Activated T-helper 1 cell treated with Interleukin-2 at 50 U/mL for 16 hours (primary cell): ENCODE measurements around the gene ZNF821.
"Not testable (repeated sequence)": the region's sequence is repeated elsewhere in the genome, so short reads cannot be mapped to it uniquely, and the experiment has no call there.

Experiments
- DNase-seq: peaks from one replicate; pipeline ENCODE4 v3.0.0-alpha.2; 2020; ENCODE audit warnings: low read depth

The ZNF821 gene

GRCh38 chr16:71899171-71899570 lies 15.2 kb upstream of the ZNF821 start:
- DNase-seq, result no peak

GRCh38 chr16:71896764-71897368 lies 12.9 kb upstream of the ZNF821 start:
- no peak for DNase-seq

GRCh38 chr16:71895679-71896365 lies 11.8 kb upstream of the ZNF821 start:
- peak; percentile 22 for DNase-seq

- DNase-seq, result peak; percentile 95
Measured at GRCh38 chr16:71894921-71895678, 11.1 kb upstream of the ZNF821 start, which contains the start of gene IST1. TSS of gene IST1 (plus strand) at chr16:71895531. CDS start at chr16:71915641, 20,110 bp downstream.

GRCh38 chr16:71894229-71894920 lies 10.4 kb upstream of the ZNF821 start:
- peak; percentile 3 for DNase-seq

GRCh38 chr16:71893888-71894228 lies 9.9 kb upstream of the ZNF821 start:
- DNase-seq, result no peak

- no peak for DNase-seq
Measured at GRCh38 chr16:71889147-71889546, 5.2 kb upstream of the ZNF821 start.

- DNase-seq, result no peak
Measured at GRCh38 chr16:71885261-71885650, 1.3 kb upstream of the ZNF821 start.

GRCh38 chr16:71883168-71883848 lies 674 bp downstream of the ZNF821 start:
- DNase-seq, result peak; percentile 33

- peak; percentile 53 for DNase-seq
Measured at GRCh38 chr16:71882505-71883167, 1.3 kb downstream of the ZNF821 start.

GRCh38 chr16:71880176-71880575 lies 3.8 kb downstream of the ZNF821 start:
- no peak for DNase-seq

- DNase-seq, result no peak
Measured at GRCh38 chr16:71878911-71879310, 5.1 kb downstream of the ZNF821 start.

- DNase-seq, result no peak
Measured at GRCh38 chr16:71873199-71873598, 10.8 kb downstream of the ZNF821 start.

GRCh38 chr16:71870818-71871217 lies 13.2 kb downstream of the ZNF821 start:
- DNase-seq, result no peak

GRCh38 chr16:71869089-71869488 lies 14.9 kb downstream of the ZNF821 start:
- no peak for DNase-seq

- DNase-seq, result no peak
Measured at GRCh38 chr16:71867939-71868338, 16.0 kb downstream of the ZNF821 start.

GRCh38 chr16:71867175-71867574 lies 16.8 kb downstream of the ZNF821 start:
- not testable (repeated sequence) for DNase-seq

- no peak for DNase-seq
Measured at GRCh38 chr16:71865173-71865863, 18.7 kb downstream of the ZNF821 start.

- no peak for DNase-seq
Measured at GRCh38 chr16:71863995-71864394, 20.0 kb downstream of the ZNF821 start.

GRCh38 chr16:71859762-71860521 lies 24.0 kb downstream of the ZNF821 start:
- DNase-seq, result no peak
